GM21723 (cell line): ENCODE results near the gene GLIS2.

Experiments used
- ATAC-seq: cut with Tn5 transposase; IDR thresholded peaks from one replicate; pipeline ENCODE4 v1.9.1; 2021; ENCODE audit warnings: mild to moderate bottlenecking, moderate library complexity; ENCODE audit not compliant: unreplicated experiment

The GLIS2 gene

GRCh38 chr16:4367393-4367856 lies 51.6 kb downstream of the GLIS2 start:
- ATAC-seq: no peak

DNA sequence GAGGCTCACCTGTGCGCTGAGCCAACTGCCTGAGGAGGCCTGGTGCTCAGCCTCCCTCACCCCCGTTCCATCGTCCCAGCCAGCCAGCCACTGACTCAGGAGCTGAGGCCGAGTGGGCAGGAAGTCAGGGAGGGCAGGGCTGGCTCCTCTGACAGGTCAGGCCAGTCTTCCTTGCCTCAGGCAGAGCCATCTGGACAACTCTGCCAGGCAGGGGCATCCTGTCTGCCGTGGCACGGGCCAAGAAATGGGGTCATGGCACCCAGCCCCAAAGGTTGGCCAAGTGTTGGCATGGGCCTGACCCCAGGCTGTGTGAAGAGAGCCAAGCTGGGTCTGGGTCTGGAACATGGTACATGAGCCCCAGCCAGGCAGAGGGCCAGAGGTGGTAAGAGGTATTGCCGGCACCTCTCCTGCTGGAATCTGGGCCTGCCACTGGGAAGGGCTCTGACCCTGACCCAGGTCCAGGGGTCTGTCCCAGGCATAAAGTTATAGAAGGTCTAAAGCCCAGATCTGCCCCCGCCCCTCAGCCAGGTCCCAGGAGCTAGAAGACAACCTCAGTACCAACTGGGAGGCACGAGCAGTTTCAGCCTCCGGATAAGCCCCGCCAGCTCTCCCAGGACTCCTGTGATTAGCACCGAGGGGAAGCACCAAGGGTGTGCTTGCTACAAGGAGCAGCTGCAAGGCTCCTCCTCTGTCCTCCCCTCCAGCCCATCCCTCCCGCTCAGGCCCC lies 53.3 kb downstream of the GLIS2 start:
- ATAC-seq: no peak

DNA sequence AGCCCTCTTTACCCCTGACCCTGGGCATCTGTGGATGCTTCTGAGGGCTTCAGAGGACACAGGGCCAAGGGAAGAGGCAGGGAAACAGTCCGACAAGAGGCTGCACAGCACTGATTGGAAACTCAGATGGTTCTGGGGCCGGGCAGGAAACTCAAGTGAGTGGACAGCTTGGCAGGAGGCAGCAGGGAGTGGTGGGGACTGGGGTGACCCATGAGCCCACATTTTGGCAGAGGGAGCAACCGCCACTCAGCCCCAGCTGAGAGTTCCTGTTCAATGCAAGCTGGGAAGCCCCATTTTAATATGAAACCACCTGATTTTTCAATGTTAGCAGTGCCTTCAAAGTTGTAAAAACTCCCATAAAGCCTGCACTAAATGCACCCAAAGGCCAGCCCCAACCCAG lies 54.3 kb downstream of the GLIS2 start:
- ATAC-seq: no peak

DNA sequence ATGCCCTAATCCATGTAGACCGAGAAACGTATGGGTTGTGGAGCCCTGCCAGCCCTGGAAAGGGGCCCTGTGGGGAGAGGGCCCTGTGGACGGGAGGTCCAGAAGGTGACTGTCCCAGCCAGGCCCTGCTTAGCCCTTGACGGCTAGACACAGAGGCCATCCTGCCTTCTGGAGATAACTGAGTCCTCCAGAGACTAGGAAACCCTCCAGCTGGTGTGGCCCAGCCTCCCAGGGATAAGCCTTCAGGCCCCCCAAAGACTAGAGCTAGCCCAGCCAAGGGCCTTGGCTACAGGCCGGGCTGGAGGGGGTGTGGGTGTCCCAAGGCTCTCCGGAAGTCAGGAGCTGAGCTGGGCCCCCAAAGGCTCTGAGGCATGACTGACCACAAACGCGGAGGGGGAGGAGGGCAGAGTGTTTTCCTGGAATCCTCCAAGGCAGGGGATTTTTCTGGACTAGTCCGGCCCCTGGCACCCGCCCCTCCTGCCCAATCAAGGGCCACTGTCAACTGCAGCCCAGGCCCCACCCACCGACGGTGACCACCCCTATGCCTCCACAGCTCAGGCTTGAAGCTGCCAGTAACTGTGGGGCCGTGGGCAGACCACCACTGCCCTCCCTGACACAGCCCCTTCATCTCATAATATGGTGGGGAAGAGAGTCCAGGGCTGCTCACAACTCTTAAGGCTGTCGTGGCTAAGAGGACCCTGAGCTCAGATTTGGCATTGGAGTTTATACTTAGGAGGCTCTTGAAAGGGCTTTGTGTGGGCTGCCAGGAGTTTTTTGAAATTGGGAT lies 54.9 kb downstream of the GLIS2 start:
- ATAC-seq: no peak

- ATAC-seq: peak; percentile 70
Measured at GRCh38 chr16:4371357-4372000, 55.6 kb downstream of the GLIS2 start, which contains the start of gene VASN. VASN (plus strand) TSS chr16:4371848; CDS start chr16:4380878, 9,030 bp downstream.

- ATAC-seq: peak; percentile 25
Measured at GRCh38 chr16:4372001-4372577, 56.2 kb downstream of the GLIS2 start.

DNA sequence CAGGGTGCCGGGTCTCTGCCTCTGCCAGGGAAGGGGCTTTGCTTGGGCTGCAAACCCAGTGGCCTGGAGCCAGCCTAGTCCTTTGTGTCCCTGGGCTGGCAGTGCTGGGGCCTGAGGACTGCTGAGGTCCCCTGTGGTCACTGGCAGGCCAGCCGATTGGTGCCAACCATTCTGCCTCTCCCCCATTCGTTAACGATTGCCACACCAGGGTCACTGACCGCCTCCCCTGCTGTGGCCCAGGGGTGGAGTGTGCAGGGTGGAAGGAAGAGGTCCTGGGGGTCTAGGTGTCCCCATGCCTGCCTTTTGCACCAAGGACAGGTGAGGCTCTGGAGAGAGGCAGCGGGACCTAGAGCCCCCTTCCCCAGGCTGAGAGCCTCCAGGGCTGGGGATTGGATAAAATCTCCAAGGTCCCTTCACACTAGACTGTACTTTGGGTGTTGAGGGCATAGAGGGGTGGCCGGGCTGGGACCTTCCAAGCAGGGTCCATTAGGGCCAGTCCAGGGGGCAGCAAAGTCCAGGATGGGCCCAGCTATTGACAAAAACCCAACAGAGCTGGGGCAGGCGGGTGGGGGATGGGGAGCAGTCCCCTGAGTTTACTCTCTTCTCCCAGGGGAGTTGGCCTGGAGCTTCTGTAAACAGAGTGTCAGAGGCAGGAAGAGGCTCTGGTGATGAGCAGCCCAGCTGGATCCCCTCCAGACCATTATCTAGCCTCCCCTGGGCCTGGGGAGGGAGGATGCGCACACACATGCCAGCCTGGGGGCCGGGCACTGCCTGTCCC lies 56.9 kb downstream of the GLIS2 start:
- no peak for ATAC-seq

DNA sequence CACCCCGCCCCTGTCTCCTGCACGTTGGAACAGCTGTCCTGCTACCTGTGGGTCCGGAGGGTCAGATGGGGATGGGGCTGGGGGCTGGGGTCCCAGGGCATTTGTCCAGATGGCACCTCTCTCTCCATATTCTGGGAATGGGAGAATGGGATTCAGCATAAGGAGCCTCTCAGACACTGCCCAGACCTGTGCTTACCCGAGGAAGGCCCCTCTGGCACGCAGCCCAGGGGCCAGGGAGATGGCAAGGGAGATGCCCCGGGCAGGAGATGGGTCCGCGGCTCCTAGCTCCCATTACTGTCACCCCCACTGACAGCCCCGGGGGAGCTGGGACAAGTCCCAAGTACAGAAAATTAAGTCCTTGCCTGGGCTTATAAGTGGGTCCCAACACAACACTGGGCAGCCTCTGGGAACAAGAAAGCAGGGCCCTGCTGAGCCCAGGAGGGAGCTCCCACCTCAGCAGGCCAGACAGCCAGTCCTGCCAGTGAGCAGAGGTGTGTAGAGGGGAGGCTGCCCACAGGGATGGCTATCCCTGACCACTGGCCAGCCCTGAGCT lies 57.6 kb downstream of the GLIS2 start:
- ATAC-seq: no peak

- ATAC-seq: no peak
Measured at GRCh38 chr16:4373909-4374742, 58.3 kb downstream of the GLIS2 start.

DNA sequence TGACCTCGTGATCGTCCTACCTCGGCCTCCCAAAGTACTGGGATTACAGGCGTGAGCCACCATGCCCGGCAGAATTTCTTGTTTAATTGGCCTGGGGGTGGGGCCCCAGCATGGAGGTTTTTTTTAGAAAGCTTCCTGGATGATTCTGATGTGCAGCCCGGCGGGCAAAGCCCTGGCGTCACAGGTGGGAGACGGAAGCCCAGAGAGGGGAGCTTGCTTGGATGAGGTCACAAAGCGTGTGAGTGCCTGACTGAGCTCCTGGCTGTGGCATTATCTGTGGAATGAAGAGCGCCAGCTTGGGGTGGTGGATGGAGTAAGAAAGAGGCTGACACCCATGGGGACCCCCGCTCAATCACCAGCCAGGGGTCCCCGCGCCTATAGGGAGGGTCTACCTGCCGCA lies 59.9 kb downstream of the GLIS2 start:
- no peak for ATAC-seq

GRCh38 chr16:4376126-4376892 lies 60.4 kb downstream of the GLIS2 start:
- no peak for ATAC-seq

DNA sequence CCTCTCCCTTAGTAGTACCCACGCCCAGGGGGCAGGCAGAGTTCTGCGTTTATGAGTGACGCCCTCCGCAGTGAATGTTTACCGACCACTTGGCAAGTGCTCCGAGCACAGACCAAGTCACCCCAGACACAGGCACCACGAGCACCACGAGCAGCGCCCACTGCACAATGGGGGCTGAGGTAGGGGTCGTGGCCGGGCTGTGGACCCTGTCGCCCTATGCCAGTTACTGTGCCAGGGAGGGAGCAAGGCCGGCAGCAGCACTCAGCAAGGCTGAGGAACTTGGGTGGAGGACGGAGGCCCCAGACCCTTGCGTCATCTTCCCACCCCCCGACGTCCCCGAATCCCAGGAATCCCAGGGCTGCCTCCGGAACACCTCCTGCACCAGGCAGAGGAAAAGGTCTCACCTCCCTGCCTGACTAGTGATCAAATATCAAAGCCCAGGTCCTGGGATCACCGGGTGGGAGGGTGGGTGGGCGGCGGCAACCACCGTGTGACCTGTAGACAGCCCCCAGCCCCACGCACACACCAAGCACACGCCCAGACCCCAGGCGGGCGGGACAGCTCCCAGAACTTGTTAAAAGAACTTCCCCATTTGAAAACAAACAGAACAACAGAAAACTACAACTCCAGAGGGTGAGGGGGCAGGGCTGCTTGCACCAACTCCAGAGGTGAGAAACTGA lies 61.2 kb downstream of the GLIS2 start:
- ATAC-seq: no peak

DNA sequence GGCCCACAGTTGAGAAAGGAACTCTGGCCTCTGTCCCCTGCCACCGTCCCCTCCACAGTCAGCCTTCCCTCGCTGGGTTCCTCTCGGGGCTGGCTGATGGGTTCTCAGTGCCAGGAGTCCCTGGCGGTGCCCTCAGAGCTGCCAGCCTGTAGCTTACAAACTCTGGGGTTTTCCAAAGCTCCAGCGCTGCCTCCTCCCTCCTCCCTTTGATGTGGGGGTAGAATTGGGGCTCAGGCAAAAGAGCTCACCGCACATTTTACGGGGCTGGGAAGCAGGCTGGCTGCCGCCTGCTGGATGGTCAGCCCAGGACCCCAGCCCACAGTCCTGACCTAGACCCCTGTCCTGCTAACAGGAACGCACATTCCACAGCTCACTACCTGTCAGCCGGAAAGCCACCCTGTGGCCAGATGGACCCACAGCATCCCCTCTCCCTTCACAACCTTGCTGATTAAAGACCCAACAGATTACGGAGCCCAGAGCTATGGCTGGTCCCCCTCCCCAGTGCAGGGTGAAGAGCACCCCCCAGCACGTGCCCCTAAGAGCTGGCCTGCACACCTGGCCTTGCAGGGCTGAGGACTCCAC lies 61.8 kb downstream of the GLIS2 start:
- no peak for ATAC-seq

- ATAC-seq: no peak
Measured at GRCh38 chr16:4378161-4378666, 62.3 kb downstream of the GLIS2 start.

- no peak for ATAC-seq
Measured at GRCh38 chr16:4378999-4379690, 63.3 kb downstream of the GLIS2 start.

- ATAC-seq: no peak
Measured at GRCh38 chr16:4380119-4381063, 64.5 kb downstream of the GLIS2 start.
